HPDE6-E6E7 (cell line): Measurements from ENCODE around the gene SFPQ.
"Not testable (repeated sequence)": the region's sequence is repeated elsewhere in the genome, so short reads cannot be mapped to it uniquely, and the experiment has no call there.

Experiments
- DNase-seq: peaks from one replicate; pipeline ENCODE4 v3.0.0; 2011; ENCODE audit warnings: missing footprints; ENCODE audit errors: extremely low spot score

The SFPQ gene, protein sequence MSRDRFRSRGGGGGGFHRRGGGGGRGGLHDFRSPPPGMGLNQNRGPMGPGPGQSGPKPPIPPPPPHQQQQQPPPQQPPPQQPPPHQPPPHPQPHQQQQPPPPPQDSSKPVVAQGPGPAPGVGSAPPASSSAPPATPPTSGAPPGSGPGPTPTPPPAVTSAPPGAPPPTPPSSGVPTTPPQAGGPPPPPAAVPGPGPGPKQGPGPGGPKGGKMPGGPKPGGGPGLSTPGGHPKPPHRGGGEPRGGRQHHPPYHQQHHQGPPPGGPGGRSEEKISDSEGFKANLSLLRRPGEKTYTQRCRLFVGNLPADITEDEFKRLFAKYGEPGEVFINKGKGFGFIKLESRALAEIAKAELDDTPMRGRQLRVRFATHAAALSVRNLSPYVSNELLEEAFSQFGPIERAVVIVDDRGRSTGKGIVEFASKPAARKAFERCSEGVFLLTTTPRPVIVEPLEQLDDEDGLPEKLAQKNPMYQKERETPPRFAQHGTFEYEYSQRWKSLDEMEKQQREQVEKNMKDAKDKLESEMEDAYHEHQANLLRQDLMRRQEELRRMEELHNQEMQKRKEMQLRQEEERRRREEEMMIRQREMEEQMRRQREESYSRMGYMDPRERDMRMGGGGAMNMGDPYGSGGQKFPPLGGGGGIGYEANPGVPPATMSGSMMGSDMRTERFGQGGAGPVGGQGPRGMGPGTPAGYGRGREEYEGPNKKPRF

DNA sequence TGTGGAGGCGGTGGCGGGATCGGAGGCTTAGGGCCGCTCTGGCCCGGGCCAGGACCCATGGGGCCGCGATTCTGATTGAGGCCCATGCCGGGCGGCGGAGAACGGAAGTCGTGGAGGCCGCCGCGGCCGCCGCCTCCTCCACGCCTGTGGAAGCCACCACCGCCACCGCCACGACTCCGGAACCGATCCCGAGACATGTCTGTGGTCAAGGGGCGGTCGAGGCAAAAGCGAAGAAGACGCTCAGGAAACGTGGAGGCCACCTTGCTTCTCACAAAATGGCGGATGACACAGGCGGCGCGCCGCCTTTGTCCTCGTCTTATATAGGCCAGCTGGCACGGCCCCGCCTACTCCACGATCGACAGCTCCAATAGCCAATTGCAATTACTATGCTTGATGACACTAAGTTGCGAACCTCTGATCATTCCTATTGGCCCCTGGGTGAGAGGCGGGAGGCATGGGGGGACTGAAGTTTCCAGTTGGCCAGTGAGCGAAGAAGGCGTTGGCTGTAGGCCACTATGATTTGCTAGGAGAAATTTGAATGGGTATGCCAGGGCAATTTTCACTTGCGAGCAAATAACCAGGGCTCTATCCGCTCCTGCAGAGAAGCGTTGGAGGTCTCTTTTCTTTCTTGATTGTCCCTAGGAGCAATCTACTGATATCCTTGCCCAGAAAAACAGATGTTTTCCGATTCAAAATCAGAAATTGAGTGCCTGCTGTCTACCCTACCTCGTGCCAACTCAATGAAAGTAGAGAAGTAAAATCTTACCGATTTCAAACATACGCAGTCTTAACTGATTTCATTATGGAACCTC, at the start of gene SFPQ:
SFPQ (minus strand) TSS at position 293 of the 812 bp plus-strand sequence; CDS start at position 197, 96 bp downstream.
- peak; percentile 99 for DNase-seq

GRCh38 chr1:35236772-35237171, 43.8 kb upstream of the SFPQ start:
- DNase-seq: not testable (repeated sequence)

DNA sequence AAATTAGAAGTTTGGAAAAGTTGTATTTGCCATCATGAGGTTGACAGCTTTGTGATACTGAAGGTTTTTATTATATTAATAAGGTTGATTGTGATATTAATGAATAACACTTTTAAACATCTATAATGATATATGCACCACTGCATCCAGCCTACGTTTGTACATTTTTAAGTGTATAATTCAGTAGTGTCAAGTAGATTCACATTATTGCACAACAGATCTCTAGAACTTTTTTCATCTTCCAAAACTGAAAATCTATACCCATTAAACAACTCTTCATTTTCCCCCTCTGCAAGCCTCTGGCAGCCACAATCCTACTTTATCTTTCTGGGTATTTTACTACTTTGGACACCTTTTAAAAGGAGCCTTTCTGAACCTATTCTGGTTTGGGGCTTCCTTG, 38.3 kb upstream of the SFPQ start:
- DNase-seq: no peak

- DNase-seq: no peak
Observed at GRCh38 chr1:35229587-35230360, 36.8 kb upstream of the SFPQ start.

DNA sequence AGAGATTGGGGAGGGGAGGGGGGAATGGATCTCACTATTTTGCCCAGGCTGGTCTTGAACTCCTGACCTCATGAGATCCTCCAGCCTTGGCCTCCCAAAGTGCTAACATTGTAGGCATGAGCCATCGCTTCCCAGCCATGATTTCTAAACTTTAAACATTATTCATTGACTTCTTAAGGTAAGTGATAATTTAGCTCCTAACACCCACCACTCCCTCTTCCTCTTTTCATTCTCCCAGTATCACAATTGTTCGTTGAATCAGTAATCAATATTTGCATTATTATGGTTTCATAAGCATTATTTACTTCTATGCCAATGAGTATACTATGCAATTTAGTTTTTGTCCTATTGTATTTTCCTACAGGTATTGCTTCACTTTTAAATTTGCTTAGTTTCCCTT, 33.6 kb upstream of the SFPQ start:
- no peak for DNase-seq

- DNase-seq: no peak
Observed at GRCh38 chr1:35223084-35223630, 30.2 kb upstream of the SFPQ start.

DNA sequence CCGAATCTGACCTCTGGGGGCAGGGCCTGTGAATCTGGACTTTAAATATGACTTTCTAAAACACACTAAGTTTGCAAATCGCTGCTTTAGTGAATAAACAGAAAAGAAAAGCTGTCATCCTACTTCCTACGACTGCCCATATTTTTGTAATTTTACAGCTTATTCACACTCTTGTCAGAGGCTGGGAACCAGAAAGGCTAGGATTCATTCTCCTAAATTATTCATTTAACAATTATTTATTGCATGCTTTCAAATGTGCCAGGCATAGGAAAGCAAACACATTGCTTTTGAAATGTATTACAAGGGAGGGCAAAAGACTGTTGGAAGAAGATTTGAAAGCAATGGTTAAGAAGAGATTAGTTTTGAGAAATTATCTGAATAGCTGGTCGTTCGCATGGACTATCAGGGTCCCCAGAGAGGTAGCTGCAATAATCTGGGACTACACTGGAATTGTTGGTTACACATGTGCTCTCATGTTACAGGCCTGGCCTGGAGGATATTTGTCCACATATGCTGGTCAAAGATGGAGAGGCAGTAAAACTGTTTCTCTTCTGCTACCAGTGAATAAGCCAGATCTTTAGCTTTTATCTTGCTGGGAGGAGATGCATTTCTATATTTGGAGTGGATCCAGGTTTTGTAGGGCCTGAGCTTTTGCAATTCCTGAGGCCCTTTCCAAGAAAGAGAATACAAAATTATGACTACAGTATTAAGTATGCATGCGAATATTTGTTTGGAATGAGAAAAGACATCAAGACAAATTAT, 29.6 kb upstream of the SFPQ start:
- DNase-seq: no peak

- DNase-seq: no peak
Observed at GRCh38 chr1:35220976-35221375, 28.0 kb upstream of the SFPQ start.

- no peak for DNase-seq
Observed at GRCh38 chr1:35215346-35215745, 22.4 kb upstream of the SFPQ start.

GRCh38 chr1:35211120-35211414, 18.1 kb upstream of the SFPQ start:
- DNase-seq: no peak

- no peak for DNase-seq
Observed at GRCh38 chr1:35210321-35211119, 17.6 kb upstream of the SFPQ start.

DNA sequence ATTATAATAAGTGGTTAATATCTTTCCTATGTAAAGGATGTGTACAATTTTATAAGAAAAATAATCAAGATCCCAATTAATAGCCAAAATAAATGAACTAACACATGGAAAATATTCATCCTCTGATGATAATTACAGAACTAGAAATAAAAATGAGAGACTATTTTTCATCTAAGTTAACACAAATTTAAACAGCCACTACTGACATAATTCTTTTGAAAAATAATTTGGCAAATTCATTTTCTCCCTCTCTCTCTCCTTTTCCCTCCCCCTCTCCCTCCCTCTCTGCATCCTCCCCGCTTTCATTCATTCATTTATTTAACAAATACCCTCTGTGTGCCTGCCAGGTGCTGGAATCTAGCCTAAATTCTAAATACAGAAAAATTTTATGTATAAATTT, 10.3 kb upstream of the SFPQ start:
- no peak for DNase-seq

- peak; percentile 66 for DNase-seq
Observed at GRCh38 chr1:35202048-35202719, 9.2 kb upstream of the SFPQ start.

- no peak for DNase-seq
Observed at GRCh38 chr1:35201631-35202030, 8.7 kb upstream of the SFPQ start.

DNA sequence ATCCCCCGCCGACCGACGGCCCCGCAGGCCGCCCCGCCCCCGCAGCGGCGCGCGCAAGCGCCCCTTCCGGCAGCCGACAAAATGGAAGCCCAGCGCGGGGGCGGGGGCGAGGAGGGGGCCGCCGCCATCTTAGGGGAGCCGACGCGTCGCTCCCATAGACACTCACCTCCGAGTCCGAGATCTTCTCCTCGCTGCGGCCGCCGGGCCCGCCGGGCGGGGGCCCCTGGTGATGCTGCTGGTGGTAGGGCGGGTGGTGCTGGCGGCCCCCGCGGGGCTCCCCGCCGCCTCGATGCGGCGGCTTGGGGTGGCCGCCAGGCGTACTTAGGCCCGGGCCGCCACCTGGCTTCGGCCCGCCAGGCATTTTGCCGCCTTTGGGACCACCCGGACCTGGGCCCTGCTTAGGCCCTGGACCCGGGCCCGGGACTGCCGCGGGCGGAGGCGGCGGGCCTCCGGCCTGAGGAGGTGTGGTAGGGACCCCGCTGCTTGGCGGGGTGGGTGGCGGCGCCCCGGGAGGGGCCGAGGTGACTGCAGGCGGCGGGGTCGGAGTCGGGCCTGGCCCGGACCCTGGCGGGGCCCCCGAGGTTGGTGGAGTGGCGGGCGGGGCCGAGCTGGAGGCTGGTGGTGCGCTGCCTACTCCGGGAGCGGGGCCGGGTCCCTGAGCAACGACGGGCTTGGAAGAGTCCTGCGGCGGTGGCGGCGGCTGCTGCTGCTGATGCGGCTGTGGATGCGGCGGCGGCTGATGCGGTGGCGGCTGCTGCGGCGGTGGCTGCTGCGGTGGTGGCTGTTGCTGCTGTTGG, 691 bp downstream of the SFPQ start:
- DNase-seq: peak; percentile 54

GRCh38 chr1:35191429-35192055, 1.4 kb downstream of the SFPQ start:
- DNase-seq: no peak

DNA sequence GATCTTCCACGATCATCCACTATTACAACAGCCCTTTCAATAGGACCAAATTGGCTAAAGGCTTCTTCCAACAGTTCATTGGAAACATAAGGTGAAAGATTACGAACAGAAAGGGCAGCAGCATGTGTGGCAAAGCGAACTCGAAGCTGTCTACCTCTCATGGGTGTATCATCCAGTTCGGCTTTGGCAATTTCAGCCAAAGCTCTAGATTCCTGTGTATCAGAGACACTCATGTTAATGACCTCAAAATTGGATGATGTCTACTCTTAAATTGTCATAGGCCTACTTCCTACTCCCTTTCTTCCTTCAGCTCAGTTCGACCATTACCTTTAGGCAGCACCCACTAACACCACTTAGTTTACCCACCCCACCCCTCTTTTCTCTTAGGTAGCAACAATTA, 2.2 kb downstream of the SFPQ start:
- DNase-seq: no peak
